ENCODE measurements around the gene ARAP1.

- TF ChIP-seq CTCF (IDR thresholded peaks at IDR 0.05) = peak; percentile 43 to 73
- no peak for TF ChIP-seq POLR2A (IDR thresholded peaks at IDR 0.05)
- no peak for TF ChIP-seq EP300 (IDR thresholded peaks at IDR 0.05)
- no peak for TF ChIP-seq POLR2AphosphoS5 (IDR thresholded peaks at IDR 0.05)
Measured at GRCh38 chr11:72684236-72684912, 67.8 kb downstream of the ARAP1 start.

All from suprapubic skin (tissue), 4 donors.